Measurements from ENCODE around the gene FBXW10.
A peak's percentile ranks its signal among the peaks of the same experiment; 100 is the strongest.
"Not testable (repeated sequence)": the region's sequence is repeated elsewhere in the genome, so short reads cannot be mapped to it uniquely, and the experiment has no call there.

The FBXW10 gene

DNA sequence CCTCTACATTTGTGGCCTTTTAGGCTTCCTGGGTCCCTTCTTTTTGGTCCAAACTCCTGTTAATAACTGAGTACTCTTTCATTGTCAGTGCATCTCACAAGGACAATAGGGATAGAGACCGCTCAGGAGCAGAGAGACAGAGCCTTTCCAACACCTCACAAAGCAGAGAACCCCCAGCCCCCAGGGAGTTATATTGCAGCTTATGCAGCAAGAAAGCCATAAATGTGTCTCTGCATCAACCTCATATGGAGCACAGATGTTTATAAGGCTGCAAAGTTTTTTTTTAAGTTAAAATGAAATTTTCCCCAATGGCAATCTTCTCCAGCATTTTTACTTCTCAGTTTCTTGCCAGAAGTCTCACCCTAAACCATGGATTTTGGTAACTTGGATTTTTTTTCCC is 6.4 kb downstream of the FBXW10 start:
- not testable (repeated sequence) for FAIRE-seq; DNase-seq (ENCODE audit: insufficient read length, low spot score)

GRCh38 chr17:18753829-18754409 is 10.1 kb downstream of the FBXW10 start:
- FAIRE-seq; DNase-seq (ENCODE audit: insufficient read length, low spot score): not testable (repeated sequence)

GRCh38 chr17:18755969-18756368 is 12.1 kb downstream of the FBXW10 start:
- DNase-seq (ENCODE audit: insufficient read length, low spot score); FAIRE-seq: not testable (repeated sequence)

DNA sequence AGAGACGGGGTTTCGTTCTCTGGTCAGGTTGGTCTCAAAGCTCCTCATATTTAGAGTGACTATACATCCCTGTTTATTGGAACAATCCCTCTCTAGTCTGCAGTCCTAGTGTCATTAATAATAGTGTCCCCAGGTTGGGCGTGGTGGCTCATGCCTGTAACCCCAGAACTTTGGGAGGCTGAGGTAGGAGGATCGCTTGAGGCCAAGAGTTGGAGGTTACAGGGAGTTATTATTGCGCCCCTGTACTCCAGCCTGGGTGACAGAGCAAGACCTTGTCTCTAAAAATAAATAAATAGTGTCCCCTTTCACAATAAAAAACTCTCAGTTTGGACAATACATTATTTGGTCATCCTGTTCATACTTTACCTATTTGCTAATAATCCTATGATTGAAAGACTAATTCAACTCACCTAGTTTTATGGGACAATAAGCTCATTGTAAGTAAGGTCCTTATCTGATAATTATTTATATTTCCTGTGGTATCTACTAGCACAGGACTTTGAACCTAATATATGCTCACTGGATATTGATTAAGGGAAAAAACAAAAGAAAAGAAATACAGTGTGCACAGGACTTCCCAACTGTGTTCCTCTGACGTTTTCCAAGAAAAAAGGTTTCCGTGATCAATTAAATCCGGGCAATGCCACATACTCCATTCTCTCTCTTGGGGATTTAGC is 13.7 kb downstream of the FBXW10 start:
- not testable (repeated sequence) for DNase-seq (ENCODE audit: insufficient read length, low spot score)

GRCh38 chr17:18758344-18758743 is 14.5 kb downstream of the FBXW10 start:
- not testable (repeated sequence) for FAIRE-seq; DNase-seq (ENCODE audit: insufficient read length, low spot score)

More for the DNA sequence above, 13.7 kb downstream of the FBXW10 start:
- not testable (repeated sequence) for FAIRE-seq

- DNase-seq (ENCODE audit: insufficient read length, low spot score); FAIRE-seq: not testable (repeated sequence)
Measured at GRCh38 chr17:18760221-18760620, 16.4 kb downstream of the FBXW10 start.

- FAIRE-seq = not testable (repeated sequence)
Measured at GRCh38 chr17:18770572-18770971, 26.7 kb downstream of the FBXW10 start.

GRCh38 chr17:18771066-18771465 is 27.2 kb downstream of the FBXW10 start:
- not testable (repeated sequence) for DNase-seq (ENCODE audit: insufficient read length, low spot score); FAIRE-seq

More at GRCh38 chr17:18770572-18770971, 26.7 kb downstream of the FBXW10 start:
- DNase-seq (ENCODE audit: insufficient read length, low spot score) = not testable (repeated sequence)

GRCh38 chr17:18772471-18772870 is 28.6 kb downstream of the FBXW10 start:
- no peak for DNase-seq (ENCODE audit: insufficient read length, low spot score)
- FAIRE-seq = no peak

- peak; percentile 65 for DNase-seq (ENCODE audit: insufficient read length, low spot score)
- peak; percentile 89 for FAIRE-seq
Measured at GRCh38 chr17:18780991-18781718, 37.3 kb downstream of the FBXW10 start, which contains the start of gene TVP23B. TVP23B (plus strand) TSS chr17:18781183; CDS start chr17:18781294, 111 bp downstream.

GRCh38 chr17:18781805-18782204 is 38.0 kb downstream of the FBXW10 start:
- not testable (repeated sequence) for DNase-seq (ENCODE audit: insufficient read length, low spot score); FAIRE-seq

DNA sequence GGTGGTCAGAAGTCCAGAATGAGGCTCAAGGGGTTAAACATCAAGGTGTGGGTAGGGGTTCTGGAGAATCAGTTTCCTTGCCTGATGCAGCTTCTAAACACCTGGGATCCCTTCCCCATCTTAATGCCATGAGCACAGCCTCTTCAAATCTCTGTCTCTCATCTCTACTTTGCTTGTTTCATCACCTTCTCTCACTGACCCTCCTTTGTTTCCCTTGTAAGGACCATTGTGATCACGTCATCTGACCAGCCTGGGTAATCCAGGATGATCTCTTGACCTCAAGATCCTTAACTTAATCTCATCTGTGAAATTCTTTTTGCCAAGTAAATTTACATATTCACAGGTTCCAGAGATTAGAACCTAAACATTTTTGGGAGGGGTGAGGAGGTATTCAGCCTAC is 42.1 kb downstream of the FBXW10 start:
- FAIRE-seq; DNase-seq (ENCODE audit: insufficient read length, low spot score): not testable (repeated sequence)

DNA sequence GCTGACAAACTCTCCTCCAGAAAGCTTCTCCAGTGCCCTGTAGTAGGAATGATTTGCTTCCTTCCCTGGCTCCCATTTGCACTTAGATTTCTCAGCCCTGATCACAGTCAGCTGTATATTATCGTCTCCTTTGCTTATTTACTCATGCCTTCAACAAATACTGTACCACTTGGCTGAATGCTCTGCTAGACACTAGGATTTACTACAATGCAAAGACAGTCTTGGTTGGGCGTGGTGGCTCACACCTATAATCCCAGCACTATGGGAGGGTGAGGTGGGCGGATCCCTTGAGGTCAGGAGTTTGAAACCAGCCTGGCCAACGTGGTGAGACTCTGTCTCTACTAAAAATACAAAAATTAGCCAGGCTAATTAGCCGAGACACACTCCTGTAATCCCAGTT is 43.0 kb downstream of the FBXW10 start:
- FAIRE-seq; DNase-seq (ENCODE audit: insufficient read length, low spot score): not testable (repeated sequence)

GRCh38 chr17:18791402-18791801 is 47.5 kb downstream of the FBXW10 start:
- not testable (repeated sequence) for DNase-seq (ENCODE audit: insufficient read length, low spot score)
- peak; percentile 76 for FAIRE-seq

DNA sequence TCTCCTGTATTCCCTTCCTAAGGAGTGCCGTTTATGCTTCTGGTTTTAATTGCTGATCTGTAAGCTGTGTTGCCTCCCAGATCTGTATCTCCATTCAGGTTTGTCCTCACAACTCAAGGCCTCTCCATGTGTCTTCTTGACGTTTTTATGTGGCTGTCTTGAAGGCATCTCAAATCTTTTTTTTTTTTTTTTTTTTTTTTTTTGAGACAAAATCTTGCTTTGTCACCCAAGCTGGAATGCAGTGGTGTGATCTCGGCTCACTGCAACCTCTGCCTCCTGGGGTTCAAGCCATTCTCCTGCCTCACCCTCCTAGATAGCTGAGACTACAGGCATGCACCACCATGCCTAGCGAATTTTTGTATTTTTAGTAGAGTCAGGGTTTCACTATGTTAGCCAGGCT is 51.0 kb downstream of the FBXW10 start:
- FAIRE-seq; DNase-seq (ENCODE audit: insufficient read length, low spot score): not testable (repeated sequence)

DNA sequence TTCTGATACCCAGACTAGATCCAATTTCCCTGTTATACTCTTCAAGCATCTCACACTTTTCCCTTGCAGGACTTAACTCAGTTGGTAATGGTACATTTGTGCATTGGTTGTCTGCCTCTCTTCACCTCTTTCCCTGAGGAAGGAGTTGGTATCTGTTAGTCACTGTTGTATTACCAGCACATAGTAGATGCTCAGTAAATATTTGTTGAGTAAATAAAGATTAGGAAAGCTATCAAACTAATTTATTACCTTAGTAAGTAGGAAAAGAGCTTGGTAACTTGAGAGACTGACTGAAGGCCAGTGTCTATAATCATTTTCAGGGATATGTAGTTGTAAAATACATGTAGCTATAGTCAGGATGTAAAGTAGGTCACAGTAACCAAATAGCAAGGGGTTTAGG is 53.0 kb downstream of the FBXW10 start:
- peak; percentile 26 for FAIRE-seq
- not testable (repeated sequence) for DNase-seq (ENCODE audit: insufficient read length, low spot score)

DNA sequence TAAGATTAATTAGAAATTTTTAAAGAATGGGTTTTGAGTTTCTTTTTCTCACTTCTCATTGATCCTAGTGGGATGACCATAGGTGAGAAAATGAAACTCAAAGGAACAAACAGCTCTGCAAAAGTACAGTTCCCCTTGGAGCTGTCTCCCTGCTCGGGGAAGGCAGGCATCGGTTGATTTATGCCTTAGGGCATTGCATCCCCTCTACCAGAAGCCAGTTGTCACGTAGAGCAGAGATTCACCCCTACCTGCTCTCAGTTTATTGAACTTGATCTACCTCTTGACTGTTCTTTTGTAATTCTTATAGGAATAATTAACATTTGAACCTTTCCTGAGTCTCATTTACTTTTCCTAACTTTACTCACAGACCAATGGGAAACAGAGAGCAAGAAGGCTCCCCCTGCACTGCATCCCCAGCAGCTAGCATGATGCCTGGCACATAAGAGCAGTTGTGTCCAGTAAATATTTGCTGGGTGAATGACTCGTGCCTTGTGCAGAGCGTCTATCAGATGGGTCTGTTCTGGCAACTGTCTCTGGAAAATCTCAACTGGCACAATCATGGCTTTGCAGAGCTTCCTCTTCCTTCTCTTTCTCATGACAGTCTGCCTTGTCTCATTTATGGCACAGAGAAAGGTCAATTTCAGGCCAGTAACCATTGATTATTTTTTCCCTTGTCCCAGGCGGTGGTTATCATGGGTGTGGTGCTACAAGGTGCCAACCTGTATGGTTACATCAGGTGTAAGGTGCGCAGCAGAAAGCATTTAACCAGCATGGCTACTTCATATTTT is 59.8 kb downstream of the FBXW10 start:
- not testable (repeated sequence) for DNase-seq (ENCODE audit: insufficient read length, low spot score); FAIRE-seq

GRCh38 chr17:18815924-18816323 is 72.1 kb downstream of the FBXW10 start:
- not testable (repeated sequence) for FAIRE-seq; DNase-seq (ENCODE audit: insufficient read length, low spot score)

DNA sequence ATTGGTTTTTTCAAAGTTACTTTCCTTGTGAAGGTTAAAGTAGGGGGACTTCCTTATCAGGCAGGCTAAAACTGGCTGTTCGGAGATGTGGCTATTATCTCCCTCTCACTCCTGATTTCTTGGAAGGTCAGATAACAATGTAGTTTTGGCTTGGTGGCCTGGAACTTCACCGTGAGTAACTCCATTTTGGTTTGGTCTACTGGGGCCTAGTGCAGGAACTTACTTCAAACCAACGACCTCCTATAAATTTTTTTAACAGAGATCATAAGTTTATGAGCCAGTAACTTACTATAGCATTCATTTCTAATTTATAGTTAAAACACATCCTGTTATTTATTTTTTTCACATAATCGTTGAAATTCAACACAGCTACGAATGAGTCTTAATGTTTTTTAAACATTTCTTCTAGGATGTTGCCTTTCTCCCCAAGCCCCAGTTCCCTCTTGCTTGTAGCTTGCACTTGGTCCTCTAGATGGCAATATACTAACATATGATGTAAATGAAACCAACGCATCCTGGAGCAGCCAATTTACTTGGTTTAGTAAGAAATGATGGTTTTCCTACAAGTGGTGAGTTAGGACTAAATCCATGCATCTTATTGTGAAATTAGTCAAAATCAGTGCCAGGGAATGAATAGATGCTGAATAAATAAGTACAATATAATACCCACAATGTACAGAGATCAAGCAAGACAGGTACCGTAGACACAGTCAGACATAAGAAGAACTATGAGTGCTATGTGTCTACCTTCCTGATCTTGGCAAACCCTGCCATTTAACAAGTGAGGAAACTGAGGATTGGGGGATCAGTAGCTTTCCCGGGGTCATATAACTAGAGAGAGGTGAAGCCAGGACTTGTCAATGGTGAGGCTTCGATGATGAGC is 72.9 kb downstream of the FBXW10 start:
- DNase-seq (ENCODE audit: insufficient read length, low spot score) = not testable (repeated sequence)
- peak; percentile 60 for FAIRE-seq
